GM11168 (cell line): Measurements from ENCODE around the gene ADARB1.

Experiments used
- in situ Hi-C: fragments of 300-500 bp; cut with MboI; formaldehyde crosslinking; loops from one replicate; pipeline ENCODE4 v1.12.0; 2022; ENCODE audit warnings: low sequenced_read_pairs; ENCODE audit not compliant: unreplicated experiment

Gene ADARB1

DNA sequence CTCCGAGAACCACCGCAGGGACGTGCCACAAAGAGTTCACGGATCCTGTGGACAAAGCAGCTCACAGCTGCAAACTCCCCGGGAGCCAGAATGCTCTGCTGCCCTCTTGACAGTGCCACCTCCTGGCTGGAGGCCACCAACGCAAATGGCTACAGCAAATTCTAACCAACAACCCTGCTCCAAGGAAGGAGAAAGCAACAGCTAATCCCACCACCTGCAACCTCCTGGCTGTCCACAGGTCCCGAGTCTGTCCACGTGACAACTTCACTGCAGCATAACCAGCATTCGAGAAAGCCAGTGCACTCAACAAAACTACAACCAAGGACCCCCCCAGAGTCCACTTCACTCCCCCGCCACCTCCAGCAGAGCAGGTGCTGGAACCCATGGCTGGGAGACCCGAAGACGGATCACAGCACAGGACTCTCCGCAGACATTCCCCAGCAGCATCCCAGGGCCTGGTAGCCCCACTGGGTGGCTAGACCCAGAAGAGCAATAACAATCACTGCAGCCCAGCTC, 196.0 kb downstream of the ADARB1 start:
- in situ Hi-C loops: no loop called here
